ENCODE results near the gene P2RX1. TPM values are rescaled to one million over a fixed set of nuclear protein-coding genes. Genes with fewer than 3 reads are reported as not detected.

The P2RX1 gene
- total and polyA plus RNA-seq, 2 donors (not counting 1 experiment from before 2014, with no cell fraction given) = 25.7 to 84.7 TPM

DNA sequence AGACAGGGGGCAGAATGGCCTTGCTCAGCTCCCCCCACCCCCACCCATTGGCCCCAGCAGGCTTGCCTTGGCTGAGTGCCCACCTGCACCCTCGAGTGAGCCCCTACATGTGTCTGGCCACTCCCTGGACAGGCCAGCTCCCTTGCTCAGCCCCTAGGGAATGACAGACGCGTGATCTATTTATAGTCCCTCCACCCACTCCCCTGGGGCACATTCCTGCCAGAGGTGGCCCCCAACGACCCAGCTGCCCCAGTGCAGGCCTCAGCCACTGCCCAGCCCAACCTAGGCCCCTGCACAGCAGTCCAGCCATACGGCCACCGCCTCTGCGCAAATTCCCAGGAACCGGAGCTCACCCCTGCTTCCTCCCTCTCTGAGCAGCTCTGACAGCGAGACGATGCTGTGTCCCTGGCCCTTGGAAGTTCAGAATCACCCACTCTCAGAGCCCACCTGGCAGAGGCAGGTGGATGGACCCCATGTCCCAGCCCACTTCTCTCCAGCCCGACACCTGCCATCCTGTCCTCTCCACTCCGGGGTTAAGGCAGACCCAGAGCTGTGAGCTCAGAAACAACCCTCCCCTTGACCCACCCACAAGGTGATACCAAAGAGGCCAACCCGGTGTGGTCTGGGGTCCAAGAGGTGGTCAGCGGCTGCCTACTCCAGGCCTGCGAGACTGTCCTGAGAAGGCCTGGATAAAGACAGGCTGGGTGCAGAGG, 11.5 kb upstream of the P2RX1 start:
- H3K27me3 ChIP-seq (replicated peaks in 1 of 4; ENCODE audit: control extremely low read depth in 1 of 4, control insufficient read depth in 3 of 4, insufficient read depth in 4 of 4, low read length in 3 of 4) = no peaks in the 10 kb centered on the region
- H3K4me1 ChIP-seq (ENCODE audit: control insufficient read depth in 2 of 2, insufficient read depth in 2 of 2, low read length in 2 of 2) = peaks cover 0 to 5% of the 10 kb centered on the region in 2 donors
- H3K27ac ChIP-seq (ENCODE audit: low read length in 2 of 2) = peak overlapping the region in 1 of 2 donors; percentile 25
- no peaks in the 10 kb centered on the region for H3K9me3 Mint-ChIP-seq (ENCODE audit: insufficient read depth)
- H3K27ac Mint-ChIP-seq = peak overlapping the region; percentile 84
- H3K4me2 ChIP-seq (replicated peaks; ENCODE audit: low read depth, low read length, poor library complexity, severe bottlenecking) = no peak overlapping the region
- no peaks in the 10 kb centered on the region for H3K9me3 ChIP-seq (ENCODE audit: control extremely low read depth in 1 of 3, control insufficient read depth in 2 of 3, insufficient read depth in 1 of 3, low read length in 2 of 3)
- no peak overlapping the region for H3K4me3 ChIP-seq (ENCODE audit: control extremely low read depth in 1 of 5, extremely low read depth in 1 of 5, insufficient read depth in 1 of 5, low read depth in 2 of 5, low read length in 4 of 5)
- POLR2A ChIA-PET = no interaction called here
- H3K4me3 Mint-ChIP-seq = no peak overlapping the region
- H3K9ac ChIP-seq (ENCODE audit: low read length) = no peak overlapping the region
- no peak overlapping the region for H2AFZ ChIP-seq (ENCODE audit: insufficient read depth, low read depth, low read length, poor library complexity, severe bottlenecking)
- peaks cover 63% of the 10 kb centered on the region for H4K20me1 ChIP-seq (ENCODE audit: control insufficient read depth, insufficient read depth, low read length, poor library complexity, severe bottlenecking)
- peaks cover 11 to 74% of the 10 kb centered on the region in 2 experiments for H3K36me3 ChIP-seq (replicated peaks in 1 of 2; ENCODE audit: control extremely low read depth in 1 of 2, control insufficient read depth in 1 of 2, extremely low read depth in 1 of 2, insufficient read depth in 2 of 2, low read length in 1 of 2)
- peaks cover 26% of the 10 kb centered on the region for H3K4me1 Mint-ChIP-seq
- intact Hi-C loops (cut with micrococcal nuclease) = no loop called here
- CTCF ChIA-PET = interaction anchor here (0.6 to 1.4 kb wide), 2 partner anchors 14 to 83 kb away, joined by 3 to 5 read pairs; no protein-coding TSS in a partner anchor
- 83% methylated on average over 15 of the region's 15 CpGs for WGBS (ENCODE audit: insufficient coverage)
- DNase-seq (peak; percentile 12), ATAC-seq (ENCODE audit: low read depth) (no peak)
- H3K27me3 Mint-ChIP-seq = no peaks in the 10 kb centered on the region
- no peak for TF ChIP-seq EZH2 (IDR thresholded peaks at IDR 0.05; ENCODE audit: borderline replicate concordance, insufficient read depth, low read depth, low read length, poor library complexity, severe bottlenecking)
- TF ChIP-seq, protein P1, sequence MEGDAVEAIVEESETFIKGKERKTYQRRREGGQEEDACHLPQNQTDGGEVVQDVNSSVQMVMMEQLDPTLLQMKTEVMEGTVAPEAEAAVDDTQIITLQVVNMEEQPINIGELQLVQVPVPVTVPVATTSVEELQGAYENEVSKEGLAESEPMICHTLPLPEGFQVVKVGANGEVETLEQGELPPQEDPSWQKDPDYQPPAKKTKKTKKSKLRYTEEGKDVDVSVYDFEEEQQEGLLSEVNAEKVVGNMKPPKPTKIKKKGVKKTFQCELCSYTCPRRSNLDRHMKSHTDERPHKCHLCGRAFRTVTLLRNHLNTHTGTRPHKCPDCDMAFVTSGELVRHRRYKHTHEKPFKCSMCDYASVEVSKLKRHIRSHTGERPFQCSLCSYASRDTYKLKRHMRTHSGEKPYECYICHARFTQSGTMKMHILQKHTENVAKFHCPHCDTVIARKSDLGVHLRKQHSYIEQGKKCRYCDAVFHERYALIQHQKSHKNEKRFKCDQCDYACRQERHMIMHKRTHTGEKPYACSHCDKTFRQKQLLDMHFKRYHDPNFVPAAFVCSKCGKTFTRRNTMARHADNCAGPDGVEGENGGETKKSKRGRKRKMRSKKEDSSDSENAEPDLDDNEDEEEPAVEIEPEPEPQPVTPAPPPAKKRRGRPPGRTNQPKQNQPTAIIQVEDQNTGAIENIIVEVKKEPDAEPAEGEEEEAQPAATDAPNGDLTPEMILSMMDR (IDR thresholded peaks at IDR 0.05) = no peak
- H3K79me2 ChIP-seq (ENCODE audit: control insufficient read depth, insufficient read depth, low read length) = peaks cover 6% of the 10 kb centered on the region
